Esophagus (tissue), 2 donors: Measurements from ENCODE around the gene ZNF180. TPM values are rescaled to one million over a fixed set of nuclear protein-coding genes. Genes with fewer than 3 reads are reported as not detected.
"Not testable (repeated sequence)": the region's sequence is repeated elsewhere in the genome, so short reads cannot be mapped to it uniquely, and the experiment has no call there.

Source experiments
- H3K27ac ChIP-seq, 2 donors: one replicate each; pipeline ENCODE4 v1.5.1; 2013; ENCODE audit warnings: low read depth in 2 of 2, mild to moderate bottlenecking in 2 of 2, inconsistent platforms in 1 of 2, low read length in 1 of 2, moderate library complexity in 1 of 2
- H3K27me3 ChIP-seq, 2 donors: one replicate each; pipeline ENCODE4 v1.6.1; 2013; ENCODE audit warnings: low read length in 2 of 2, control low read depth in 1 of 2, mild to moderate bottlenecking in 1 of 2; ENCODE audit not compliant: insufficient read depth in 2 of 2, control insufficient read depth in 1 of 2
- H3K36me3 ChIP-seq, 2 donors: one replicate each; pipeline ENCODE4 v1.6.1; 2013; ENCODE audit warnings: low read length in 1 of 2; ENCODE audit not compliant: control insufficient read depth in 2 of 2, insufficient read depth in 2 of 2
- H3K4me1 ChIP-seq, 2 donors: one replicate each; pipeline ENCODE4 v1.6.1; 2013; ENCODE audit warnings: low read length in 1 of 2; ENCODE audit not compliant: control insufficient read depth in 2 of 2, insufficient read depth in 2 of 2
- H3K4me3 ChIP-seq, 2 donors: one replicate each; pipeline ENCODE4 v1.5.1; 2013; ENCODE audit warnings: low read length in 2 of 2, mild to moderate bottlenecking in 2 of 2, low read depth in 1 of 2, moderate library complexity in 1 of 2
- H3K9me3 ChIP-seq, 2 donors: one replicate each; pipeline ENCODE4 v1.6.1; 2013; ENCODE audit warnings: mild to moderate bottlenecking in 2 of 2, low read depth in 1 of 2, low read length in 1 of 2, moderate library complexity in 1 of 2; ENCODE audit not compliant: control insufficient read depth in 2 of 2, insufficient read depth in 1 of 2
- WGBS, 2 donors: extraction: QIAGEN DNeasy Blood & Tissue Kit; methylation state at CpG; one replicate each; pipeline ENCODE4 v1.1.7; 2013; 5-methylcytosine and 5-hydroxymethylcytosine counted together
- polyA plus RNA-seq, 2 donors: library from polyadenylated mRNA; stranded (reverse); fragments of 200-250 nt; gene quantifications; one replicate each; pipeline ENCODE4 v1.2.3, GENCODE V29; 2013
- donor health status: healthy with polysubstance abuse.
- donor health status: Bipolar disorder and iron deficiency.

The ZNF180 gene
- polyA plus RNA-seq, 2 donors: 2.6 to 3.0 TPM

GRCh38 chr19:44512326-44513298 is 12.3 kb upstream of the ZNF180 start:
- no peaks in the 10 kb centered on the region for H3K4me1 ChIP-seq
- H3K9me3 ChIP-seq: no peaks in the 10 kb centered on the region
- H3K36me3 ChIP-seq: no peaks in the 10 kb centered on the region
- no peaks in the 10 kb centered on the region for H3K27me3 ChIP-seq
- no peak overlapping the region for H3K4me3 ChIP-seq
- no peak overlapping the region for H3K27ac ChIP-seq
- WGBS, 2 donors: 32% methylated on average over 12 of the region's 12 CpGs

GRCh38 chr19:44509478-44509877 is 9.2 kb upstream of the ZNF180 start:
- Histone ChIP-seq H3K4me3 (no peak overlapping the region), H3K27ac (no peak overlapping the region), H3K4me1 (no peaks in the 10 kb centered on the region), H3K27me3 (no peaks in the 10 kb centered on the region), H3K36me3 (no peaks in the 10 kb centered on the region), H3K9me3 (peaks cover 0 to 3% of the 10 kb centered on the region in 2 donors)

GRCh38 chr19:44499559-44499958 is 763 bp downstream of the ZNF180 start:
- H3K9me3 ChIP-seq: peaks cover 12 to 33% of the 10 kb centered on the region in 2 donors
- peak overlapping the region; percentile 87 to 89 for H3K4me3 ChIP-seq
- peaks cover 9 to 13% of the 10 kb centered on the region in 2 donors for H3K4me1 ChIP-seq
- 17 to 19% methylated on average over 6 of the region's 6 CpGs for WGBS, 2 donors
- H3K27ac ChIP-seq: no peak overlapping the region
- H3K27me3 ChIP-seq: no peaks in the 10 kb centered on the region
- H3K36me3 ChIP-seq: peaks cover 14 to 30% of the 10 kb centered on the region in 2 donors

GRCh38 chr19:44498988-44499387 is 1.3 kb downstream of the ZNF180 start:
- H3K4me1 ChIP-seq: peaks cover 9 to 13% of the 10 kb centered on the region in 2 donors
- peak overlapping the region in 1 of 2 donors; percentile 87 for H3K4me3 ChIP-seq
- no peak overlapping the region for H3K27ac ChIP-seq
- H3K36me3 ChIP-seq: peaks cover 14 to 35% of the 10 kb centered on the region in 2 donors
- peaks cover 12 to 37% of the 10 kb centered on the region in 2 donors for H3K9me3 ChIP-seq
- WGBS, 2 donors: 95 to 96% methylated on average over 9 of the region's 9 CpGs
- no peaks in the 10 kb centered on the region for H3K27me3 ChIP-seq

GRCh38 chr19:44496711-44497110 is 3.6 kb downstream of the ZNF180 start:
- H3K4me1 ChIP-seq: peaks cover 9 to 13% of the 10 kb centered on the region in 2 donors
- no peaks in the 10 kb centered on the region for H3K27me3 ChIP-seq
- H3K36me3 ChIP-seq: peaks cover 23 to 50% of the 10 kb centered on the region in 2 donors
- 98 to 99% methylated on average over 1 of the region's 1 CpG for WGBS, 2 donors
- no peak overlapping the region for H3K27ac ChIP-seq
- H3K4me3 ChIP-seq: no peak overlapping the region
- peaks cover 15 to 52% of the 10 kb centered on the region in 2 donors for H3K9me3 ChIP-seq

- no peaks in the 10 kb centered on the region for H3K27me3 ChIP-seq
- no peak overlapping the region for H3K27ac ChIP-seq
- peaks cover 22 to 33% of the 10 kb centered on the region in 2 donors for H3K9me3 ChIP-seq
- 97 to 99% methylated on average over 7 of the region's 7 CpGs for WGBS, 2 donors
- no peaks in the 10 kb centered on the region for H3K4me1 ChIP-seq
- peaks cover 19 to 30% of the 10 kb centered on the region in 2 donors for H3K36me3 ChIP-seq
- no peak overlapping the region for H3K4me3 ChIP-seq
Observed at GRCh38 chr19:44476559-44477408, 23.5 kb downstream of the ZNF180 start.

- H3K4me1 ChIP-seq, H3K27me3 ChIP-seq, H3K4me3 ChIP-seq, H3K36me3 ChIP-seq, H3K27ac ChIP-seq: not testable (repeated sequence)
- 70 to 75% methylated on average over 5 of the region's 5 CpGs for WGBS, 2 donors
- H3K9me3 ChIP-seq: peaks cover 6 to 26% of the 10 kb centered on the region in 2 donors
Observed at GRCh38 chr19:44468730-44469129, 31.6 kb downstream of the ZNF180 start.

GRCh38 chr19:44462600-44463286 is 37.6 kb downstream of the ZNF180 start:
- H3K27me3 ChIP-seq, H3K4me1 ChIP-seq, H3K4me3 ChIP-seq, H3K36me3 ChIP-seq, H3K9me3 ChIP-seq, H3K27ac ChIP-seq: not testable (repeated sequence)
- WGBS, 2 donors: 36 to 50% methylated on average over 3 of the region's 3 CpGs

- H3K4me1 ChIP-seq, H3K36me3 ChIP-seq, H3K27ac ChIP-seq, H3K4me3 ChIP-seq, H3K27me3 ChIP-seq: not testable (repeated sequence)
- peaks cover 14 to 37% of the 10 kb centered on the region in 2 donors for H3K9me3 ChIP-seq
- WGBS, 2 donors: 95% methylated on average over 4 to 9 of the region's 13 CpGs
Observed at GRCh38 chr19:44456016-44456415, 44.3 kb downstream of the ZNF180 start.
